Thoracic aorta (tissue), 2 donors: Measurements from ENCODE around the gene TNFRSF4. TPM values are rescaled to one million over a fixed set of nuclear protein-coding genes. Genes with fewer than 3 reads are reported as not detected.

Experiments used
- ATAC-seq: fragments of 150-250 bp; one replicate; pipeline ENCODE4 v1.8.0; 2017; ENCODE audit warnings: low read depth; ENCODE audit not compliant: insufficient number of reproducible peaks, low FRiP score
- DNase-seq: peaks from one replicate; pipeline ENCODE4 v3.0.0-alpha.2; 2020; ENCODE audit warnings: low spot score
- H3K27ac ChIP-seq, 2 donors: fragments of 200-600 bp; sonication (generic); 1 replicate in 1 of 2; 2 replicates in 1 of 2; pipeline ENCODE4 v1.5.1; 2016; ENCODE audit warnings: mild to moderate bottlenecking in 2 of 2, moderate library complexity in 2 of 2
- H3K27me3 ChIP-seq: fragments of 200-600 bp; sonication (generic); replicated peaks from 2 replicates; pipeline ENCODE4 v1.6.0; 2016; ENCODE audit warnings: mild to moderate bottlenecking; ENCODE audit not compliant: insufficient read depth
- H3K36me3 ChIP-seq: fragments of 200-600 bp; sonication (generic); one replicate; pipeline ENCODE4 v1.5.1; 2016
- H3K4me1 ChIP-seq, 2 donors: fragments of 200-600 bp; sonication (generic); 1 replicate in 1 of 2; 2 replicates in 1 of 2; pipeline versions ENCODE4 v1.5.1 to v1.6.0; 2016; ENCODE audit warnings: low read depth in 2 of 2, mild to moderate bottlenecking in 1 of 2; ENCODE audit not compliant: control insufficient read depth in 1 of 2
- H3K4me3 ChIP-seq: fragments of 200-600 bp; sonication (generic); 2 replicates; pipeline ENCODE4 v1.5.1; 2016; ENCODE audit warnings: mild to moderate bottlenecking
- H3K9me3 ChIP-seq: fragments of 200-600 bp; sonication (generic); 2 replicates; pipeline ENCODE4 v1.5.1; 2016
- CTCF ChIP-seq: fragments of 200-600 bp; sonication (generic); IDR thresholded peaks from one replicate; pipeline ENCODE4 v1.5.1; 2019; ENCODE audit warnings: antibody characterized with exemption
- total RNA-seq, 2 donors: library from RNA; depleted of rRNA; stranded (reverse); fragments of >200 nt; gene quantifications; one replicate each; pipeline versions ENCODE4 v1.1.0 to v1.2.3, GENCODE V29; 2016

TNFRSF4 gene
- total RNA-seq, 2 donors from 2014 or later, result 1.8 TPM; not detected in 1

GRCh38 chr1:1234180-1234808 lies 20.3 kb upstream of the TNFRSF4 start:
- no peak for TF ChIP-seq CTCF
- ATAC-seq (no peak), DNase-seq (no peak)
- Histone ChIP-seq H3K4me3 (no peak overlapping the region), H3K4me1 (peaks cover 20 to 28% of the 10 kb centered on the region in 2 donors), H3K27ac (no peak overlapping the region), H3K27me3 (no peaks in the 10 kb centered on the region), H3K36me3 (peaks cover 6% of the 10 kb centered on the region), H3K9me3 (no peaks in the 10 kb centered on the region)

GRCh38 chr1:1233567-1233892 lies 19.6 kb upstream of the TNFRSF4 start:
- peaks cover 6% of the 10 kb centered on the region for H3K36me3 ChIP-seq
- H3K4me1 ChIP-seq, result peaks cover 20 to 33% of the 10 kb centered on the region in 2 donors
- no peak for ATAC-seq
- TF ChIP-seq CTCF, result no peak
- H3K9me3 ChIP-seq, result no peaks in the 10 kb centered on the region
- no peak for DNase-seq
- H3K27ac ChIP-seq, result no peak overlapping the region
- no peak overlapping the region for H3K4me3 ChIP-seq
- no peaks in the 10 kb centered on the region for H3K27me3 ChIP-seq

- DNase-seq, result no peak
- Histone ChIP-seq H3K4me1 (peaks cover 20 to 33% of the 10 kb centered on the region in 2 donors), H3K27ac (no peak overlapping the region), H3K36me3 (peaks cover 12% of the 10 kb centered on the region), H3K9me3 (no peaks in the 10 kb centered on the region), H3K27me3 (no peaks in the 10 kb centered on the region), H3K4me3 (peak overlapping the region; percentile 63)
- no peak for ATAC-seq
- no peak for TF ChIP-seq CTCF
Measured at GRCh38 chr1:1232796-1233566, 19.0 kb upstream of the TNFRSF4 start.

GRCh38 chr1:1232208-1232795 lies 18.3 kb upstream of the TNFRSF4 start, which contains the start of gene B3GALT6:
B3GALT6 (plus strand) TSS chr1:1232237; CDS start chr1:1232279, 42 bp downstream.
- Histone ChIP-seq H3K4me3 (peak within 1 kb of the TSS; percentile 99), H3K27me3 (no peaks in the 10 kb centered on the region), H3K9me3 (no peaks in the 10 kb centered on the region), H3K27ac (peak within 1 kb of the TSS; percentile 88 to 91), H3K4me1 (peaks cover 20 to 33% of the 10 kb centered on the region in 2 donors), H3K36me3 (peaks cover 17% of the 10 kb centered on the region)
- no peak for TF ChIP-seq CTCF
- ATAC-seq (no peak), DNase-seq (no peak)
